HG03571 (cell line): ENCODE data around the gene ACTL7A.
"Not testable (repeated sequence)": the region's sequence is repeated elsewhere in the genome, so short reads cannot be mapped to it uniquely, and the experiment has no call there.

Experiments
- ATAC-seq: cut with Tn5 transposase; IDR thresholded peaks from one replicate; pipeline ENCODE4 v1.9.1; 2021; ENCODE audit not compliant: unreplicated experiment

The ACTL7A gene

GRCh38 chr9:108874058-108874788 lies 12.2 kb downstream of the ACTL7A start:
- no peak for ATAC-seq

GRCh38 chr9:108876425-108876824 lies 14.4 kb downstream of the ACTL7A start:
- no peak for ATAC-seq

GRCh38 chr9:108877524-108877923 lies 15.5 kb downstream of the ACTL7A start:
- no peak for ATAC-seq

DNA sequence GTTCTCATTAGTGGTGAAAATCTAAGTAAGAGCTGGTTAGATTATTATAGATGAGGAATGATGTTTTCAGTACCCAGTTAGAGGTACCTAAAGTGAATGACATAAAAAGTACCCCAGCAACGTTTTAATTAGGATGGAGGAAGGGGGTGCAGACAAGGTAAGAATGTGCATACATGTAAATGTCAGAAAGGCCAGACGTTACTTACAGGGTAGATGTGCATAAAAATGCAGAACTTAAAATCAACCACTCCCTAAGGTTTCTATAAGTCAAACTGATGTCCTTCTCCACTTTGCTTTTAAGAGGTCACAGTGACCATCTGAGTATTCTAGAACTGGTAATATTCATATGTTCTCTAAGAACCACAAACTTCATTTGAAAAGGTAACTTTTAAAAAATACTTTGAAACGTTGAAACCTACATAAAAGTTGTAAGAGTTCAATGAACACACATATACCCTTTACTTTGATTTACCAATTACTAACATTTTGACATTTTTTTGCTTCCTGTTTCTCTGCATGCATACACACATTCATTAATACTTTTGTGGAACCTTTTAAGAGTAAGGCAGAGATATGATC lies 18.8 kb downstream of the ACTL7A start:
- no peak for ATAC-seq

- ATAC-seq, result no peak
These were observed 20.2 kb downstream of the ACTL7A start for GRCh38 chr9:108882052-108882888.

GRCh38 chr9:108883085-108883484 lies 21.0 kb downstream of the ACTL7A start:
- ATAC-seq, result no peak

DNA sequence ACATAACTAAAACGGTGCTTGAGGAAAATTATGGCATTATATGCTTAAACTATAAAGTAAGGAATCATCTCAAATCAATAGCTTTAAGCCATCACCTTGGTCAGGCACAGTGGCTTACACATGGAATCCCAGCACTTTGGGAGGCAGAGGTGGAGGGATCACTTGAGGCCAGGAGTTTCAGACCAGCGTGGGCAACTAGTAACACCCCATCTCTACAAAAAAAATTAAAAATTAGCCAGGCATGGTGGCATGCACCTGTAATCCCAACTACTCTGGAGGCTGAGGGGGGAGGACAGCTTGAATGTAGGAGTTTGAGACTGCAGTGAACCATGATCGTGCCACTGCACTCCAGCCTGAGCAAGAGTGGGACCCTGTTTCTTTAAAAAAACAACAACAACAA lies 22.6 kb downstream of the ACTL7A start:
- ATAC-seq, result no peak

GRCh38 chr9:108885643-108886348 lies 23.7 kb downstream of the ACTL7A start:
- ATAC-seq, result peak; percentile 97

DNA sequence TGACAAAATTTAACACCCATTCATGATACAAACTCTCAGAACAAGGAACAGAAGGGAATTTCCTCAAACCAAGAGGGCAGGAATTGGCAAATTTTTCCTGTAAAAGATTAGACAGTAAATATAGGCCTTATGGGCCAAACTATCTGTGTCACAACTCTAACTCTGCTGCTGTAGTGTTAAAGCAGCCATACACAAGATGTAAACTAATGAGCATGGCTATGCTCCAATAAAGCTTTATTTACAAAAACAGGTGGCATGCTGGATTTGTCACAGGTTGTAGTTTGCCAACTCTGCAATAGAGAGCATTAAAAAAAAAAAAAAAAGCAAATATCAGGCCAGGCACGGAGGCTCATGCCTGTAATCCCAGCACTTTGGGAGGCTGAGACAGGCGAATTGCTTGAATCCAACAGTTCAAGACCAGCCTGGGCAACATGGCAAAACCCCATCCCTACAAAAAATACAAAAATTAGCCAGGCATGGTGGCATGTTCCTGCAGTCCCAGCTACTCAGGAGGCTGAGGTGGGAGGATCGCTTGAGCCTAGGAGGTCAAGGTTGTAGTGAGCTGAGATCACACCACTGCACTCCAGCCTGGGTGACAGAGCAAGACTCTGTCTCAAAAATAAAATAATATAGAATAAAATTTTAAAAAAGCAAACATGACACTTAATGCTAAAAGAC lies 24.7 kb downstream of the ACTL7A start:
- not testable (repeated sequence) for ATAC-seq

GRCh38 chr9:108889649-108890067 lies 27.6 kb downstream of the ACTL7A start:
- ATAC-seq, result no peak

DNA sequence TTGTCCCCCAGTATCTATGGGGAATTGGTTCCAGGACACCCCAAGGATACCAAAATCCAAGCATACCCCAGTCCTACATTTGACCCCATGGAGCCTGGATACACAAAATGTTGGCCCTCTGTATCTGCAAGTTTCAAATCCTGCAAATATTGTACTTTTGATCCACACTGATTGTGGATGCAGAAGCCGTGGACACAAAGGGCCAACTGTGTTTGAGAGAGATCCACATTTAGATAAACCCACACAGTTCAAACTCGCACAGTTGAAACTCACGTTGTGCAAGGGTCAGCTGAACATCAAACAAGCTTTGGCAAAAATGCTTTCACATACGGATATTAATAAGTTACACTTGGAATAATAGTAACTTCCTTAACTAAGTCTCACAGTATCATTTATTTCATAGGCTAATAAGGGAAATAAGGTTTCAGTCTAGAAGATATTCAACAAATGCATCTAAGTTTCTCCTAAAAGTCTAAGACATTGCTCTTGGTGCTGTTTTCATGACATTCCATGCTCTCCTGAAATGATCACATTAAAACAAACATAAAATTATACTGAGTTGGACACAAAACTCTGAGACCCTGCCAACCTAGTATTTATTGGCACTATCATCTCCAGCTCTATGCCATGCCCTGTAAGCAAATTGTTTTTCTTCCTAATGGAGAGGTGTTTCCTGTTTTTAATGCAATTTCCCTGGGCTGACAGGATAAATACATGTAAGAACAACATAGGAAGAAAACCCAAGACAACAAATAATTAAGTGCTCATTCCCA lies 32.3 kb downstream of the ACTL7A start:
- ATAC-seq, result no peak

- no peak for ATAC-seq
These were observed 35.4 kb downstream of the ACTL7A start for GRCh38 chr9:108897324-108898096.

- ATAC-seq, result not testable (repeated sequence)
These were observed 37.1 kb downstream of the ACTL7A start for GRCh38 chr9:108899023-108899695.

DNA sequence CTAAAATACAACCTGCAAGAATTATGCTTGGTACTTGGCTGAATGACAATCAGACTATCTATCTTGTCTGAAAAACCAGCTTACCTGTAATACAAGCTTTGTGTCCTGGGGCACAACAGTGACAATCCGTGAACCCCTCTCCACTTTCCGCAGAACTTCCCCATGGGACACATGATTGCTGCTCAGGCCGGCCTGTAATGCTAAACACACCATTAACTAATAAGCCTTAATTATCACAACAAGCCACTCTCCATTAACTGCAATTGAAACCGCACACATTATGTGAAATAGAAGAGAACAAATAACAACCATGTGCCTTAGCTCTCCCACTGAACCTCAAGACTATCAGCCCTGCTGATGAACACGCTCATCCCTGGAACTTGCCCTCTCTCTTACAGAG lies 38.1 kb downstream of the ACTL7A start:
- ATAC-seq, result no peak

GRCh38 chr9:108903420-108904103 lies 41.5 kb downstream of the ACTL7A start:
- no peak for ATAC-seq

- no peak for ATAC-seq
These were observed 42.1 kb downstream of the ACTL7A start for GRCh38 chr9:108904161-108904560.

GRCh38 chr9:108905494-108905893 lies 43.4 kb downstream of the ACTL7A start:
- ATAC-seq, result no peak

DNA sequence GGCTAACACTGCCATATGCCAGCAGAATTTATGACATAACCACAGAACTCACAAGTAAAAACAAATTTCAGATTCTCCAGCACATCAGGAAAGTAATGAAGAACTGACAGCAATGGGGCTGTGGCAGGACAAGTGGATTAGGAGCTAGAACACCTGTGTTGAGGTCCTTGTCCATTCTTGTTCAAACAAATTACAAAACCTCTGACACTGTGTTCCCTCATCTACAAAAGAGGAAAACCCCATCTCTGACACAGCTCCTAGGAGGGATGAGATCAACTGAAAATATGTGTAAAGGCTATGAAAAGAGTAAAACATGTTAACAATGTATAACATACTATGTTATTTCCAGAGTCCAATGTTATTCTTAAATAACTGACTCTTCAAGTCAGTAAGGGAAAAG lies 48.3 kb downstream of the ACTL7A start:
- no peak for ATAC-seq
